AG10803 (cell line): Measurements from ENCODE around the gene CRACDL.

Experiments used
- DNase-seq: peaks from one replicate; pipeline ENCODE4 v3.0.0; 2010; ENCODE audit warnings: low read depth
- H3K4me3 ChIP-seq: 2 replicates; pipeline ENCODE4 v1.5.1; 2011; ENCODE audit warnings: mild to moderate bottlenecking, low read length, control low read depth
- CTCF ChIP-seq: conservative IDR thresholded peaks from 2 replicates; pipeline ENCODE4 v1.5.1; 2011; ENCODE audit warnings: mild to moderate bottlenecking, low read length, control low read depth, inconsistent platforms

Gene CRACDL

GRCh38 chr2:98948956-98949739 is 13.1 kb upstream of the CRACDL start:
- no peak overlapping the region for H3K4me3 ChIP-seq
- DNase-seq = no peak
- TF ChIP-seq CTCF = no peak

GRCh38 chr2:98947554-98947953 is 11.5 kb upstream of the CRACDL start:
- H3K4me3 ChIP-seq = no peak overlapping the region
- TF ChIP-seq CTCF = no peak
- no peak for DNase-seq

GRCh38 chr2:98946855-98947254 is 10.8 kb upstream of the CRACDL start:
- DNase-seq = no peak
- TF ChIP-seq CTCF = no peak
- H3K4me3 ChIP-seq = no peak overlapping the region

GRCh38 chr2:98944775-98945174 is 8.8 kb upstream of the CRACDL start:
- DNase-seq = peak; percentile 48
- TF ChIP-seq CTCF = no peak
- no peak overlapping the region for H3K4me3 ChIP-seq

- DNase-seq = no peak
- TF ChIP-seq CTCF = no peak
- no peak overlapping the region for H3K4me3 ChIP-seq
These were observed 4.1 kb upstream of the CRACDL start for GRCh38 chr2:98940102-98940501.

GRCh38 chr2:98937906-98938305 is 1.9 kb upstream of the CRACDL start:
- DNase-seq = no peak
- TF ChIP-seq CTCF = no peak
- no peak overlapping the region for H3K4me3 ChIP-seq
